H1 (cell line): ENCODE measurements around the gene ST3GAL3. TPM values are rescaled to one million over a fixed set of nuclear protein-coding genes. Genes with fewer than 3 reads are reported as not detected.

Experiments used
- CTCF ChIA-PET: fragments of 300-600 bp; sonication (Branson Sonifier 250); formaldehyde crosslinking; loops from one replicate; lab custom pipeline; 2021; ENCODE audit not compliant: partially characterized antibody; lab: Charles Lee
- POLR2A ChIA-PET: fragments of 300-600 bp; sonication (Branson Sonifier 250); formaldehyde crosslinking; loops from one replicate; lab custom pipeline; 2021; ENCODE audit warnings: inconsistent platforms; ENCODE audit not compliant: partially characterized antibody; lab: Charles Lee
- DNase-seq, 2 experiments: peaks; one replicate each; pipeline versions ENCODE4 v3.0.0 to v3.0.0-alpha.2; 2010 to 2022; ENCODE audit warnings: low spot score in 2 of 2, low read depth in 1 of 2, mixed read lengths in 1 of 2
- FAIRE-seq: peaks from 2 replicates; lab custom pipeline; 2011; peaks lifted over from hg19 to GRCh38; lab: Jason Lieb, UNC
- H2AFZ ChIP-seq: 2 replicates; pipeline ENCODE4 v1.8.1; 2012; ENCODE audit warnings: low read length, inconsistent platforms
- H2AK5ac ChIP-seq: 2 replicates; pipeline ENCODE4 v1.6.1; 2013; ENCODE audit warnings: low read depth, low read length
- H2BK120ac ChIP-seq: replicated peaks from 2 replicates; pipeline ENCODE3; 2013; ENCODE audit warnings: low read depth, low read length, inconsistent platforms
- H2BK12ac ChIP-seq: 2 replicates; pipeline ENCODE4 v1.6.1; 2013; ENCODE audit warnings: low read depth, low read length
- H2BK15ac ChIP-seq: 2 replicates; pipeline ENCODE4 v1.6.1; 2013; ENCODE audit warnings: low read length
- H2BK20ac ChIP-seq: 2 replicates; pipeline ENCODE4 v1.6.1; 2013; ENCODE audit warnings: low read length
- H2BK5ac ChIP-seq: 2 replicates; pipeline ENCODE4 v1.6.1; 2013; ENCODE audit warnings: low read depth, low read length
- H3K14ac ChIP-seq: 2 replicates; pipeline ENCODE4 v1.6.1; 2013; ENCODE audit warnings: inconsistent platforms; ENCODE audit not compliant: insufficient read length
- H3K18ac ChIP-seq: 2 replicates; pipeline ENCODE4 v1.6.1; 2013; ENCODE audit warnings: low read length; ENCODE audit errors: extremely low read depth
- H3K23ac ChIP-seq: 2 replicates; pipeline ENCODE4 v1.6.1; 2013; ENCODE audit warnings: inconsistent platforms; ENCODE audit not compliant: insufficient read length
- H3K23me2 ChIP-seq: 2 replicates; pipeline ENCODE4 v1.6.1; 2013; ENCODE audit warnings: low read depth, low read length
- H3K27ac ChIP-seq: 2 replicates; pipeline ENCODE4 v1.6.1; 2011; ENCODE audit warnings: low read depth, low read length, inconsistent platforms
- H3K27me3 ChIP-seq, 4 experiments: replicated peaks in 1 of 4; 1 replicate in 1 of 4; 2 replicates in 3 of 4; pipeline versions ENCODE4 v1.6.1 to v1.8.1; 2011 to 2013; ENCODE audit warnings: low read length in 3 of 4, mild to moderate bottlenecking in 3 of 4, inconsistent platforms in 2 of 4, mixed read lengths in 2 of 4, moderate library complexity in 1 of 4; ENCODE audit not compliant: control insufficient read depth in 3 of 4, insufficient read depth in 3 of 4; ENCODE audit errors: extremely low read depth in 1 of 4
- H3K36me3 ChIP-seq, 4 experiments: 2 replicates each; pipeline versions ENCODE4 v1.6.1 to v1.8.1; 2011 to 2013; ENCODE audit warnings: mild to moderate bottlenecking in 4 of 4, low read length in 3 of 4, moderate library complexity in 2 of 4, control low read depth in 1 of 4, inconsistent platforms in 1 of 4; ENCODE audit not compliant: insufficient read depth in 4 of 4, control insufficient read depth in 2 of 4
- H3K4ac ChIP-seq: replicated peaks from 2 replicates; pipeline ENCODE3; 2013; ENCODE audit warnings: low read length, low read depth, mixed read lengths, inconsistent platforms; ENCODE audit not compliant: insufficient read length
- H3K4me1 ChIP-seq, 4 experiments: replicated peaks in 1 of 4; 1 replicate in 1 of 4; 2 replicates in 3 of 4; pipeline versions ENCODE4 v1.6.1 to v1.8.1; 2011 to 2013; ENCODE audit warnings: low read length in 3 of 4, inconsistent platforms in 2 of 4, mixed read lengths in 1 of 4; ENCODE audit not compliant: insufficient read depth in 4 of 4, control insufficient read depth in 3 of 4
- H3K4me2 ChIP-seq, 2 experiments: 2 replicates each; pipeline versions ENCODE4 v1.6.1 to v1.8.1; 2011 to 2013; ENCODE audit warnings: low read depth in 2 of 2, low read length in 2 of 2, control low read depth in 1 of 2, inconsistent platforms in 1 of 2, mild to moderate bottlenecking in 1 of 2; ENCODE audit not compliant: insufficient read depth in 1 of 2
- H3K4me3 ChIP-seq, 4 experiments: fragments of 200-600, 300-600 bp in 1 of 4; sonication (generic), shearing (Covaris generic), sonication (Bioruptor Twin) in 1 of 4; 2 replicates each; pipeline versions ENCODE4 v1.5.1 to v1.8.1; 2011 to 2016; ENCODE audit warnings: low read length in 4 of 4, low read depth in 3 of 4, control low read depth in 2 of 4, inconsistent platforms in 2 of 4, mild to moderate bottlenecking in 2 of 4, mixed read lengths in 1 of 4, moderate library complexity in 1 of 4; ENCODE audit not compliant: insufficient read depth in 2 of 4; ENCODE audit errors: extremely low read depth in 1 of 4
- H3K56ac ChIP-seq: replicated peaks from 2 replicates; pipeline ENCODE3; 2013; ENCODE audit warnings: low read depth, mild to moderate bottlenecking, mixed read lengths, low read length, inconsistent platforms; ENCODE audit not compliant: insufficient read length
- H3K79me1 ChIP-seq: 2 replicates; pipeline ENCODE4 v1.6.1; 2013; ENCODE audit warnings: low read depth, low read length, control low read depth
- H3K79me2 ChIP-seq, 2 experiments: 2 replicates each; pipeline versions ENCODE4 v1.6.1 to v1.8.1; 2012 to 2013; ENCODE audit warnings: low read length in 2 of 2, mild to moderate bottlenecking in 2 of 2, inconsistent platforms in 1 of 2; ENCODE audit not compliant: insufficient read depth in 2 of 2, control insufficient read depth in 1 of 2
- H3K9ac ChIP-seq, 4 experiments: replicated peaks in 1 of 4; 1 replicate in 1 of 4; 2 replicates in 3 of 4; pipeline versions ENCODE4 v1.6.1 to v1.8.1; 2011 to 2013; ENCODE audit warnings: low read depth in 3 of 4, low read length in 3 of 4, control low read depth in 2 of 4, mild to moderate bottlenecking in 2 of 4, moderate library complexity in 2 of 4, inconsistent platforms in 1 of 4; ENCODE audit errors: extremely low read depth in 1 of 4
- H3K9me3 ChIP-seq, 2 experiments: 2 replicates each; pipeline versions ENCODE4 v1.6.1 to v1.8.1; 2012 to 2013; ENCODE audit warnings: mild to moderate bottlenecking in 2 of 2, moderate library complexity in 2 of 2, control low read depth in 1 of 2, inconsistent platforms in 1 of 2, low read depth in 1 of 2, low read length in 1 of 2, mixed read lengths in 1 of 2; ENCODE audit not compliant: insufficient read depth in 2 of 2
- H4K20me1 ChIP-seq, 2 experiments: replicated peaks in 1 of 2; 2 replicates each; pipeline versions ENCODE3 to v1.8.1; 2011 to 2013; ENCODE audit warnings: inconsistent platforms in 2 of 2, low read length in 2 of 2, mild to moderate bottlenecking in 1 of 2; ENCODE audit not compliant: insufficient read depth in 2 of 2, control insufficient read depth in 1 of 2
- H4K5ac ChIP-seq: 2 replicates; pipeline ENCODE4 v1.6.1; 2013; ENCODE audit warnings: low read length, low read depth, mixed read lengths, inconsistent platforms; ENCODE audit not compliant: insufficient read length
- H4K8ac ChIP-seq: 2 replicates; pipeline ENCODE4 v1.8.0; 2013; ENCODE audit warnings: mild to moderate bottlenecking, moderate library complexity, low read length, inconsistent platforms; ENCODE audit not compliant: insufficient read depth; ENCODE audit errors: extremely low read depth
- H4K91ac ChIP-seq: replicated peaks from 2 replicates; pipeline ENCODE3; 2013; ENCODE audit warnings: low read length, mixed read lengths, inconsistent platforms; ENCODE audit not compliant: insufficient read length
- ATF3 ChIP-seq: IDR thresholded peaks from 2 replicates; pipeline ENCODE4 v1.6.1; 2011; ENCODE audit warnings: low read depth, mild to moderate bottlenecking, low read length; ENCODE audit not compliant: insufficient read depth
- CBX5 ChIP-seq: fragments of 300-800, 300-1000 bp; sonication (generic); IDR thresholded peaks from 2 replicates; pipeline ENCODE4 v1.7.1; 2016; ENCODE audit warnings: antibody characterized with exemption, low read length, low read depth
- CTBP2 ChIP-seq: IDR thresholded peaks from 2 replicates; pipeline ENCODE4 v1.7.0; 2011; ENCODE audit warnings: borderline replicate concordance, mild to moderate bottlenecking, moderate library complexity, mixed read lengths, low read length; ENCODE audit not compliant: insufficient read depth, insufficient read length
- CTCF ChIP-seq, 3 experiments: IDR thresholded peaks; 1 replicate in 2 of 3; 2 replicates in 1 of 3; pipeline versions ENCODE4 v1.5.1 to v1.6.1; 2011; ENCODE audit warnings: low read length in 3 of 3, mild to moderate bottlenecking in 3 of 3, inconsistent platforms in 2 of 3, low read depth in 1 of 3, moderate library complexity in 1 of 3; ENCODE audit not compliant: insufficient read depth in 1 of 3; ENCODE audit errors: control extremely low read depth in 1 of 3
- EGR1 ChIP-seq: IDR thresholded peaks from 2 replicates; pipeline ENCODE4 v1.6.1; 2011; ENCODE audit warnings: low read depth, low read length, borderline replicate concordance
- HDAC6 ChIP-seq: IDR thresholded peaks from one replicate; pipeline ENCODE4 v1.7.1; 2012; ENCODE audit warnings: low read depth, mild to moderate bottlenecking, inconsistent platforms, low read length, moderate library complexity
- RBBP5 ChIP-seq: IDR thresholded peaks from 2 replicates; pipeline ENCODE4 v1.7.1; 2012; ENCODE audit warnings: low read depth, mild to moderate bottlenecking, inconsistent platforms, low read length, moderate library complexity, borderline replicate concordance
- TEAD4 ChIP-seq: IDR thresholded peaks from 2 replicates; pipeline ENCODE4 v1.6.1; 2012; ENCODE audit warnings: low read depth, low read length, inconsistent platforms, mixed read lengths
- WGBS, 2 experiments: shearing (Covaris generic) in 1 of 2; methylation state at CpG; one replicate each; pipeline versions ENCODE4 v1.1.6 to v1.1.7; 2013 to 2015; ENCODE audit warnings: low lambda C conversion rate in 2 of 2, mixed read lengths in 2 of 2, inconsistent platforms in 1 of 2, low coverage in 1 of 2, missing lambda C conversion rate in 1 of 2; ENCODE audit not compliant: insufficient replicate concordance in 2 of 2, insufficient coverage in 1 of 2, insufficient read length in 1 of 2; ENCODE audit errors: extremely low coverage in 1 of 2, missing lambda C conversion rate in 1 of 2; 5-methylcytosine and 5-hydroxymethylcytosine counted together
- polyA plus RNA-seq, 7 experiments: library from polyadenylated mRNA; depleted of rRNA in 3 of 7; stranded (reverse) in 5 of 7; unstranded in 2 of 7; fragments of >200 nt in 5 of 7; fragments of 200-250 nt in 2 of 7; gene quantifications; 1 replicate in 5 of 7; 2 replicates in 1 of 7; 4 replicates in 1 of 7; pipeline versions ENCODE4 v1.2.1 to v1.2.3, GENCODE V29; 2011 to 2013; ENCODE audit warnings: missing spikeins in 2 of 7, mixed read lengths in 2 of 7
- total RNA-seq: library from RNA; stranded (reverse); fragmentation: NEBNext Ultra II Directional; extraction: Animal tissue kit (Norgen Biotek cat#: 25700); gene quantifications from 2 replicates; pipeline ENCODE4 v1.2.1, GENCODE V29; 2021

Gene ST3GAL3
- total and polyA plus RNA-seq, 2 of the 8 experiments (the other 6 are each of a cell fraction or from before 2014, with no cell fraction given): 6.8 to 7.0 TPM

GRCh38 chr1:43753422-43753821 is 46.1 kb downstream of the ST3GAL3 start:
- Histone ChIP-seq H4K8ac (no peak overlapping the region), H2BK5ac (no peak overlapping the region), H3K79me1 (no peaks in the 10 kb centered on the region), H3K4me1 (no peaks in the 10 kb centered on the region), H3K4me3 (no peak overlapping the region), H2BK15ac (no peak overlapping the region), H4K91ac (no peak overlapping the region), H2BK20ac (no peak overlapping the region), H3K23me2 (no peaks in the 10 kb centered on the region), H3K4me2 (no peak overlapping the region), H3K27me3 (no peaks in the 10 kb centered on the region), H3K4ac (no peak overlapping the region), H3K56ac (no peak overlapping the region), H3K23ac (no peak overlapping the region), H3K36me3 (no peaks in the 10 kb centered on the region), H2BK120ac (no peak overlapping the region), H3K79me2 (no peaks in the 10 kb centered on the region), H3K14ac (no peak overlapping the region), H3K27ac (no peak overlapping the region), H2AK5ac (no peak overlapping the region), H4K5ac (no peak overlapping the region), H2AFZ (no peak overlapping the region), H4K20me1 (peaks cover 0 to 1% of the 10 kb centered on the region in 2 experiments), H2BK12ac (no peak overlapping the region), H3K18ac (no peak overlapping the region), H3K9ac (no peak overlapping the region), H3K9me3 (no peaks in the 10 kb centered on the region)
- 63% methylated on average over 1 of the region's 1 CpG; no CpG with 5 or more reads in 1 of the 2 experiments for WGBS, 2 experiments
- no peak for TF ChIP-seq EGR1
- TF ChIP-seq TEAD4: no peak
- TF ChIP-seq CBX5: no peak
- no peak for TF ChIP-seq ATF3
- no peak for TF ChIP-seq CTCF (IDR thresholded peaks at IDR 0.05; ENCODE audit: control extremely low read depth in 1 of 3, insufficient read depth in 1 of 3, low read depth in 1 of 3, low read length in 3 of 3)
- TF ChIP-seq HDAC6: no peak
- no peak for TF ChIP-seq CTBP2
- no peak for TF ChIP-seq RBBP5
- FAIRE-seq (no peak), DNase-seq (no peak)
- ChIA-PET CTCF (interaction anchor here (1.7 to 3.4 kb wide), 2 partner anchors 11 to 181 kb away, joined by 5 to 19 read pairs; no protein-coding TSS in a partner anchor), POLR2A (interaction anchor here (1.4 to 1.7 kb wide), 2 partner anchors 14 to 102 kb away, joined by 3 to 4 read pairs; no protein-coding TSS in a partner anchor)
